Neural crest cell (in vitro differentiated cells): ENCODE data around the gene RFTN1. TPM values are rescaled to one million over a fixed set of nuclear protein-coding genes. Genes with fewer than 3 reads are reported as not detected.

Experiments
- DNase-seq: peaks from one replicate; pipeline ENCODE4 v3.0.0; 2021; ENCODE audit warnings: low read depth, mixed read lengths, low spot score
- H3K27ac Mint-ChIP-seq: one replicate; pipeline ENCODE4 v1.8.0; 2021; ENCODE audit warnings: mild to moderate bottlenecking, mixed read lengths; ENCODE audit not compliant: unreplicated experiment
- H3K27me3 Mint-ChIP-seq: 2 replicates; pipeline ENCODE4 v1.8.0; 2021; ENCODE audit warnings: low read depth, mild to moderate bottlenecking, mixed read lengths
- H3K36me3 Mint-ChIP-seq: 2 replicates; pipeline ENCODE4 v1.8.0; 2021; ENCODE audit warnings: low read depth, mild to moderate bottlenecking, mixed read lengths
- H3K4me1 Mint-ChIP-seq: 2 replicates; pipeline ENCODE4 v1.8.0; 2021; ENCODE audit warnings: mixed read lengths
- H3K4me3 Mint-ChIP-seq: one replicate; pipeline ENCODE4 v1.8.0; 2021; ENCODE audit warnings: mild to moderate bottlenecking, mixed read lengths
- H3K9me3 Mint-ChIP-seq: 2 replicates; pipeline ENCODE4 v1.8.0; 2021; ENCODE audit warnings: mixed read lengths
- total RNA-seq: library from RNA; stranded (reverse); gene quantifications from 2 replicates; pipeline ENCODE4 v1.2.1, GENCODE V29; 2021
- TF ChIP-seq, protein P1 (sequence below): fragments of 200-600 bp; sonication (generic); conservative IDR thresholded peaks from 2 replicates; pipeline ENCODE4 v1.5.0; 2021; ENCODE audit warnings: antibody characterized with exemption, mild to moderate bottlenecking

The RFTN1 gene
- total RNA-seq, 1 donor from 2014 or later = 2.0 TPM

DNA sequence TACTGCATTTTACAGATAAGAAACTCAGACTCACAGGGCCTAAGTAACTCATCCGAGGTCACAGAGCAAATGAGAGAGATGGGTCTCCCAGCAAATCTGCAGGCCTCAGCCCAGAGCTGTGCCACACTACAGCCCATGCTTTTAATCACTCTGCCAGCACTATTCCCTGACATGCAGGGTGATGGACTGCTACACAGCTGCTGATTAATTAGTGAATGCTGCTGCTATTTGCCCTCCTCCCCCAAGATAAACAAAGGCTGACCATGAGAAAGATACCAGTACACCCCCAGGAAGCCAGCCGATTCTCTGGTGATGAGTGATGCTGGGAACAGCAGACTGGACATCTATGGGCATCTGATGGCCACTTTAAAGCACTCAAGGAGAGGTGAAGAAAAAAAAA is 39.3 kb downstream of the RFTN1 start:
- Mint-ChIP-seq H3K27me3 (no peaks in the 10 kb centered on the region), H3K9me3 (peaks cover 2% of the 10 kb centered on the region), H3K4me3 (no peak overlapping the region), H3K4me1 (no peaks in the 10 kb centered on the region), H3K27ac (no peak overlapping the region), H3K36me3 (no peaks in the 10 kb centered on the region)
- TF ChIP-seq, protein P1, sequence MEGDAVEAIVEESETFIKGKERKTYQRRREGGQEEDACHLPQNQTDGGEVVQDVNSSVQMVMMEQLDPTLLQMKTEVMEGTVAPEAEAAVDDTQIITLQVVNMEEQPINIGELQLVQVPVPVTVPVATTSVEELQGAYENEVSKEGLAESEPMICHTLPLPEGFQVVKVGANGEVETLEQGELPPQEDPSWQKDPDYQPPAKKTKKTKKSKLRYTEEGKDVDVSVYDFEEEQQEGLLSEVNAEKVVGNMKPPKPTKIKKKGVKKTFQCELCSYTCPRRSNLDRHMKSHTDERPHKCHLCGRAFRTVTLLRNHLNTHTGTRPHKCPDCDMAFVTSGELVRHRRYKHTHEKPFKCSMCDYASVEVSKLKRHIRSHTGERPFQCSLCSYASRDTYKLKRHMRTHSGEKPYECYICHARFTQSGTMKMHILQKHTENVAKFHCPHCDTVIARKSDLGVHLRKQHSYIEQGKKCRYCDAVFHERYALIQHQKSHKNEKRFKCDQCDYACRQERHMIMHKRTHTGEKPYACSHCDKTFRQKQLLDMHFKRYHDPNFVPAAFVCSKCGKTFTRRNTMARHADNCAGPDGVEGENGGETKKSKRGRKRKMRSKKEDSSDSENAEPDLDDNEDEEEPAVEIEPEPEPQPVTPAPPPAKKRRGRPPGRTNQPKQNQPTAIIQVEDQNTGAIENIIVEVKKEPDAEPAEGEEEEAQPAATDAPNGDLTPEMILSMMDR = no peak
- no peak for DNase-seq

DNA sequence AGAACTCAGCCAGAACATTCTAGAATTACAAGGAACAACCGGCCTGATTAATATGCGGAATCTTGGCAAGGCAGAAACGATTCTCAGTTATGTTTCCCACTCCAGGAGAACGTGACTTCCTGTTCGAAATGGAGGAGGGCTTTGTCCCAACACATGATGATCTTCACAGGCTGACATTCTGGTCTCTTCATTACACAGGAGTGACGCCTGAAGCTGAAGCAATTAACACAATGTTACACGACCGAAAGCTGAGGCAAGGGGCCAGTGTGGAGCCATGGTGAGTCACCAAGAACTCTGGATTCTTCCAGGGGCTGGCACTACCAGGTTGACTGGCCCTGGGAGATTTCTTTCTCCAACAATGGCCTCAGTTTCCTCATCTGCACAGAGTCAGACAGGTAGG is 40.9 kb downstream of the RFTN1 start:
- DNase-seq = no peak
- Mint-ChIP-seq H3K9me3 (peaks cover 2% of the 10 kb centered on the region), H3K27ac (no peak overlapping the region), H3K36me3 (no peaks in the 10 kb centered on the region), H3K4me1 (no peaks in the 10 kb centered on the region), H3K4me3 (no peak overlapping the region), H3K27me3 (no peaks in the 10 kb centered on the region)
- TF ChIP-seq, protein P1 = no peak

DNA sequence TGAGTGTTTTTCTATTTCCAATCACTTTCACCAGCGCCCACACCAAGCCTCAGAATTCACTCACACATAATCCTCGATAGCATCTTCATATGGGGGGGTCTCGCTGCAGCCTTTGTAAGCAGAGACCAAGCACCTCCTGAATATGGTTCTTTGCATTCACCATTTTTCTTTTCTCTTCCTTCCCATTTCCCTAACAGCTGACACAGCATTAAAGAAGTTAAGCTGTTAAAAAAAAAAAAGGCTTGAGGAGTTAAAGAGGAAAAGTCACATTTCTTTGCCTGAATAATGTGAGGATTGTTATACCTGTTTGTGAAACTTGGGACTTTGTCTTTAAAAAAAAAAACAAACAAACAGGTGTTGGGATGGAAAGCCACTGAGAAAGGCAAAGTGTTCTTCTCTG is 41.6 kb downstream of the RFTN1 start:
- Mint-ChIP-seq H3K27ac (no peak overlapping the region), H3K4me1 (no peaks in the 10 kb centered on the region), H3K36me3 (no peaks in the 10 kb centered on the region), H3K9me3 (peaks cover 2% of the 10 kb centered on the region), H3K4me3 (no peak overlapping the region), H3K27me3 (no peaks in the 10 kb centered on the region)
- TF ChIP-seq, protein P1 = no peak
- no peak for DNase-seq

DNA sequence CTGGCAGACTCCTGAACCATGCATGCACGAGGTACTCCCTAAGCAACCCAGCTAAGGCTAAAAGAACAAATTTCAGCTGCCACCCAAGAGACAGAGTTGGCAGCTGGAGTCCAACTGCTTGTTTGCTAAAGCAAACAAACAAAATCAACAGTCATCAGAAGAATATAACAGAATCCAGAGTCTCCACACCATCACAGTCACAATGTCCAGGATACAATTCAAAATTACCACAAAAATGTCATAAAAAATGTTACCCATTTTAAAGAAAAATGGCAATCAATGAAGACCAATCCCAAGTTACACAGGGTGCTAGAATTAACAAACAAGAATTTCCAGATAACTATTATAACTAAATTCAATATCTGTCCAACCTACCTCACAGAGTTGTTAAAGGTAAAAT is 42.9 kb downstream of the RFTN1 start:
- no peak overlapping the region for H3K27ac Mint-ChIP-seq
- H3K27me3 Mint-ChIP-seq = no peaks in the 10 kb centered on the region
- DNase-seq = no peak
- no peak overlapping the region for H3K4me3 Mint-ChIP-seq
- H3K36me3 Mint-ChIP-seq = no peaks in the 10 kb centered on the region
- TF ChIP-seq, protein P1 = no peak
- no peaks in the 10 kb centered on the region for H3K4me1 Mint-ChIP-seq
- H3K9me3 Mint-ChIP-seq = peaks cover 2% of the 10 kb centered on the region

DNA sequence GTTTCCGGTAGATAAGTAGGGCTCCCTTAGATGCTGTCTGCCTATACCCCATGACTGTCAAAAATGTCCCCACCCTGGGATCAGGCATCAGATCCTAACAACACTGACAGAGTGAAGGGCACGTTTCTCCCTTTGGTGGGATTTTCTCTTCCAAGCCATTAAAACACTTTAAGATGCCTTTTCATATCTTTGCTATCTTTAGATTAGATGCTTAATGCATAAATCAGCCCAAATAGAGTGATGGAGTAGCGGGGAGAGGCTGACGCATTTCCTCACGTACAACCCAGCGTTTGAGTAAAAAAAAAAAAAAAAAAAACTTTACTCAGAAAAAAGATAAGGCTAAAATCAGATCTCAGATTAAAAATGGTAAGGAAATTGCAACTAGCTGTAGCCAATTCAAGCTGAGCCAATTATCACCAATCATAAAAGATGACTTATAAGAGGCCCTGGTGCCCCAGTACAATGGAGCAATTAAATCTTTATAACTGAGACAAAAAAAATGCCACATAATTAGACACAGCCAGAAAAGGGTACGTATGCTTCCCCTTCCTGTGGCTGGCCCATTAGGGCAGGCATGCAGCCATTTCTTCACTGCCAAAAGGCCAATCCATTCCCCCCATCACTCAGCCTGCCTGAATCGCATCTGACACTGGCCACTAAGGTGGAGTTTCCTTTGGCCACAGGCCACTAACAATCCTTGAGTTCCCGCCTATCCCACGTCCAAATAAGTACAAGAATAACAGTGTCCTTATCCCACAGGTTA is 45.0 kb downstream of the RFTN1 start:
- no peak overlapping the region for H3K27ac Mint-ChIP-seq

More for the DNA sequence above, 45.0 kb downstream of the RFTN1 start:
- TF ChIP-seq, protein P1 = no peak
- DNase-seq = no peak
- no peaks in the 10 kb centered on the region for H3K27me3 Mint-ChIP-seq
- H3K4me1 Mint-ChIP-seq = no peaks in the 10 kb centered on the region
- no peak overlapping the region for H3K4me3 Mint-ChIP-seq
- peaks cover 2% of the 10 kb centered on the region for H3K9me3 Mint-ChIP-seq
- no peaks in the 10 kb centered on the region for H3K36me3 Mint-ChIP-seq
